ENCODE measurements around the gene SOS1.

DNA sequence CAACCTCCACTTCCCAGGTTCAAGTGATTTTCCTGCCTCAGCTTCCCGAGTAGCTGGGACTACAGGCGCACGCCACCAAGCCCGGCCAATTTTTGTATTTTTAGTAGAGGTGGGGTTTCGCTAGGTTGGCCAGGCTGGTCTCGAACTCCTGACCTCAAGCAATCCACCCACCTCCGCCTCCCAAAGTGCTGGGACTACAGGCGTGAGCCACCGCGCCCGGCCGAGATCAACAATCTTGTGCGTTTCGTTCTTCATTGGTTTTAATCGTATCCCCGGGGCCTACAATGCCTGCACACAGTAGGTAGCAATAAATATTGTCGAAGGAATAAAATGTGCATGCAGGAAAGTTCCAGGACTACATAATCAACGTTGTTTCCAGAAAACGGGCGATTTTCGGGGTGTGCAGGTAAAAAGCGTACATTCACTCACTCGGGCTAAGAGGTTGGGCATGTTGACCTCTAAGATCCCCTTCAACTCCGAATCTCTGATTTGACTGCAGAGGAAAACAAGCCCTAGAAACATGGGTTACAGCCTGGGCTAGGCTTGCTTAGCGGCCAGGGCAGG is 2.7 kb upstream of the SOS1 start:
- TF ChIP-seq CTCF (IDR thresholded peaks at IDR 0.05) (no peak), POLR2A (IDR thresholded peaks at IDR 0.05) (no peak)

Measured in uterus (tissue), 2 donors.